Measurements from ENCODE around the gene MCMBP.
A peak's percentile ranks its signal among the peaks of the same experiment; 100 is the strongest.
"Not testable (repeated sequence)": the region's sequence is repeated elsewhere in the genome, so short reads cannot be mapped to it uniquely, and the experiment has no call there.

The MCMBP gene, protein sequence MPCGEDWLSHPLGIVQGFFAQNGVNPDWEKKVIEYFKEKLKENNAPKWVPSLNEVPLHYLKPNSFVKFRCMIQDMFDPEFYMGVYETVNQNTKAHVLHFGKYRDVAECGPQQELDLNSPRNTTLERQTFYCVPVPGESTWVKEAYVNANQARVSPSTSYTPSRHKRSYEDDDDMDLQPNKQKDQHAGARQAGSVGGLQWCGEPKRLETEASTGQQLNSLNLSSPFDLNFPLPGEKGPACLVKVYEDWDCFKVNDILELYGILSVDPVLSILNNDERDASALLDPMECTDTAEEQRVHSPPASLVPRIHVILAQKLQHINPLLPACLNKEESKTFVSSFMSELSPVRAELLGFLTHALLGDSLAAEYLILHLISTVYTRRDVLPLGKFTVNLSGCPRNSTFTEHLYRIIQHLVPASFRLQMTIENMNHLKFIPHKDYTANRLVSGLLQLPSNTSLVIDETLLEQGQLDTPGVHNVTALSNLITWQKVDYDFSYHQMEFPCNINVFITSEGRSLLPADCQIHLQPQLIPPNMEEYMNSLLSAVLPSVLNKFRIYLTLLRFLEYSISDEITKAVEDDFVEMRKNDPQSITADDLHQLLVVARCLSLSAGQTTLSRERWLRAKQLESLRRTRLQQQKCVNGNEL

GRCh38 chr10:119872610-119872859 is at the start of gene MCMBP:
TSS of gene MCMBP (minus strand) at chr10:119872843. CDS start at chr10:119872584, 259 bp downstream.
- no peak for DNase-seq

- no peak for DNase-seq
These were observed 47.2 kb upstream of the MCMBP start for GRCh38 chr10:119919826-119920225.

DNA sequence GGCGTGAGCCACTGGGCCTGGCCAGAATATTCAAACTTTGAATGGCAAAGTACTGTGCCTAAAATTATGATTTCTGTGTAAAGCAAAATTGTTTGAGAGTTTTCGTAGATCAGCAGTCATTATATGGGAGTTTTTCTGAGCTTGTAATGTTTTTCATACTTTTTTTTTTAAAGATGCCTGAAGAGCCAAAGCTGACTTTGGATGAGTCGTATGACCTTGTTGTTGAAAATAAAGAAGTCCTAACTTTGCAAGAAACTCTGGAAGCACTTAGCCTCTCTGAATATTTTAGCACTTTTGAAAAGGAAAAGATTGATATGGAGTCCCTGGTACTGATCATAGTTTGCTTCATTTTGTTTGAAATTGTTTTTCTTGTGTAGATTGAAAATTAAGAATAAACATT is 46.6 kb upstream of the MCMBP start:
- DNase-seq: no peak

DNA sequence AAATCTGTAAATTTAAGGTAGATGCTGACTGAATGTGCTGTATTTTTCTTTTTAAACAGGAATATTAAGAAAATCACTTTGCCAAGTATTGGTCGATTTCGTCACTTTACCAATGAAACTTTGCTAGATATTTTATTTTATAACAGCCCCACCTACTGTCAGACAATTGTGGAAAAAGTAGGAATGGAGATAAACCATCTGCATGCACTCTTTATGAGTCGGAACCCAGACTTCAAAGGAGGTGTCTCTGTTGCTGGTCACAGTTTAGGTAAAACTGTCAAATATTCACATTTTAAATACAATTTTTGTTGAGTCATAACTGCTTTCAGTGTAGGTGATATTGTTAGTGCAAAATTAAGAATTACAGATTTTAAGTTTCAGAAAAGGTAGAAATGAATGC is 45.1 kb upstream of the MCMBP start:
- no peak for DNase-seq

- DNase-seq: no peak
These were observed 38.0 kb upstream of the MCMBP start for GRCh38 chr10:119910689-119911088.

- no peak for DNase-seq
These were observed 35.5 kb upstream of the MCMBP start for GRCh38 chr10:119908166-119908565.

DNA sequence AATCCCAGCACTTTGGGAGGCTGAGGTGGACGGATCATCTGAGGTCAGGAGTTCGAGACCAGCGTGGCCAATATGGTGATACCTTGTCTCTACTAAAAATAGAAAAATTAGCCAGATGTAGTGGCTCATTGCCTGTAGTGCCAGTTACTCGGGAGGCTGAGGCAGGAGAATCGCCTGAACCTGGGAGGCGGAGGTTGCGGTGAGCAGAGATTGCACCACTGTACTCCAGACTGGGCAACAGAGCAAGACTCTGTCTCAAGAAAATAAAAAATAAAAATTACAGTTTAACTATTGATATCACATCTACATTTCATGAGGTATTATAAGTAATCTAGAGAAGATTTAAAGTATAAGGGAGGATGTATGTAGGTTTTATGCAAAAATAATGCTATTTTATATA is 35.1 kb upstream of the MCMBP start:
- not testable (repeated sequence) for DNase-seq

DNA sequence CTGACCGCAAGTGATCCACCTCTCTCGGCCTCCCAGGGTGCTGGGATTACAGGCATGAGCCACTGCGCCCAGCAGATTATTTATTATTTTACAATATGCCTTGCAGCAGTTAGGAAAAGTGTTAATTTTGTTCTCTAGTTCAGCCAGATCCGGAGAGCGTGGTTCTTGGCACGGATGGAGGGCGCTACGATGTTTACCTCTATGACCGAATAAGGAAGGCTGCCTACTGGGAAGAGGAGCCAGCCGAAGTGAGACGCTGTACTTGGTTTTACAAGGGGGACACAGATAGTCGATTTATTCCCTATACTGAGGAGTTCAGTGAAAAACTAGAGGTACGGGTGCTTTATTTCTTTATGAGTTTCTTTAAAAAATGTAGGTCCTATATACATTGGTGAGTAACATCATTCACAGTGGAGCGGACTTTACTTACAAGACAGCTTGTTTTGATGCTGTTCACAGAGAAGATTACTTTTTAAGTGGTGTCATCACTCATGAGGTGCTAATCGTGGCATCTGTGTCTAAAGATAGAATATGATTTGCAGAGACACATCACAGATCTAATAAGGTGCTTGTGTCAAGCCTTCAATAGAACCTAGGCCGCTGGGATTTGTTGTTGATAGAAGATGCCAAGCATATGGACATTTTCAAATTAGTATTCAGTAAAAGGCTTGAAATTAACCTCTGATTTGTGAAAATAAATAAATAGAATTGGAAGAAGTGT is 31.5 kb upstream of the MCMBP start:
- DNase-seq: no peak

DNA sequence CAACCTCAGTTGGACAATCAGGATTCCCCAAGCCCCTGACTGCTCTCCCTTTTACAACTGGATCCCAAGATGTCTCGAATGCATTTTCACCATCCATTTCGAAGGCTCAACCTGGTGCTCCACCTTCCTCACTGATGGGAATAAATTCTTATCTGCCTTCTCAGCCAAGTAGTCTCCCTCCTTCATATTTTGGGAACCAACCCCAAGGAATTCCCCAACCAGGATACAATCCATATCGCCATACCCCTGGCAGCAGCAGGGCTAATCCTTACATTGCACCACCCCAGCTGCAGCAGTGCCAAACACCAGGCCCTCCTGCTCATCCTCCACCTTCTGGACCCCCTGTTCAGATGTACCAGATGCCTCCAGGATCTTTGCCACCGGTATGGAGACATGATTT is 25.9 kb upstream of the MCMBP start:
- DNase-seq: no peak

DNA sequence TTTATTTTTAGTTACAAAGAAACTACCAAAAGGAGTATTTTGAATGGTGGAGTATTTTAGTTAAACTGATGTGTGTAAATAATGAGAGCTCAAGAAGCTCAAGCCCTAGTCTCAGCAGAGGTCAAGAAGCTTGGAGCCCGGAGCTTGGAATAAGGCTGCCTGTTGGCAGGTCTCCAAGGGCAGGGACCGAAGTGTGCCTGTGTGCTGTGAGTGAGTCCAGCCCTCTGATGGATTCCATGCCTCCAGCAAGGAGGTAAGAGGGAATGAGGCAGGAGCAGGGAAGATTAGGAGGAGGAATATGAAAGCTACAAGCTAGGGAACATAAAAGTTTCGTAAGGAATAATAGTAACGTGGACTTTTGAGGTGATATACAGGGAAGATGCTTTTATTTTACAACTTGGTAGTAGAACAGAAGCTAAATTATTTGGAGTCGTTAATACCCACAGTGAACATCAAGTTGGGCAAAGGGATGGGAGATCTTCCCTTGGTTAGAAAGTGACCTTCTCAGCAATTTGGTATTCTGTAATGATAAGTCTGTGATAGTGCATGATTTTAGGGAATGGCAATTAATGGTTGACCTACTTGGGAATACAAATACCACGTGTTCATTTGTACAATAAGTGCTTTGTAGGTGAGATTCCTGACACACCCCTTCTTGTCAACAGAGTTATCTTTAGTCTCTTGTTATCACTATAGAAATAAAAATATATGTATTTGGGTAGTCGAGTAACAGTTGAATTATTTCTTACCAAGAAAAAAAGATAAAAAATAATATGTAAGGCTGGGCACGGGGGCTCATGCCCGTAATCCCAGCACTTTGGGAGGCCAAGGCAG is 24.5 kb upstream of the MCMBP start:
- DNase-seq: no peak

DNA sequence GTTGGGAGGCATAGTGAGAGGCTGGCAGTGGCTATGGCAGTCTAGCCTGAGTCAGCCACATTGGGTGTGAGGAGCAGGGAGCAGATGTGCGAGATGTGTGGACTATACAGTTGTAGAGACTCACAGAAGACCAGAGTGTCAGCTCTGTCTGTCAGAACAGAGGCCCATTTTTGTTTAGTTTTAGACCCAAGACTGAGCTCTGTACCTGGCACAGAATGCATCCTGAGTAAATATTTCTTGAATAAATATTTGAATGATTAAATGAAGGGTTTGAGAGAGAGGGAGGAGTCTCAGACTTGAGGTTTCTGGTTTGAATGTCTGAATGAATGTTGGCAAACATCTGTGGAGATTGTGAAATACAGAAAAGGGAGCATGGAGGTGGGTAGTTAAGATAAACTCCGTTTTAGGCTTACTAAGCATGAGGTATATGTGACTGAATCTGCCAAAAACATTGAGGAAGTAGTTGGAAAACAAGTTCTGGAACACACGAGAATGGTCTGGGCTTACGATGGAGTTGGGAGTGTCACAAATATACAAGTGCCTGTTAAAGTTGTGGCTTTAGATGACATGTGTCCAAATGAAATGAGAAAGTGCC is 23.5 kb upstream of the MCMBP start:
- DNase-seq: no peak

DNA sequence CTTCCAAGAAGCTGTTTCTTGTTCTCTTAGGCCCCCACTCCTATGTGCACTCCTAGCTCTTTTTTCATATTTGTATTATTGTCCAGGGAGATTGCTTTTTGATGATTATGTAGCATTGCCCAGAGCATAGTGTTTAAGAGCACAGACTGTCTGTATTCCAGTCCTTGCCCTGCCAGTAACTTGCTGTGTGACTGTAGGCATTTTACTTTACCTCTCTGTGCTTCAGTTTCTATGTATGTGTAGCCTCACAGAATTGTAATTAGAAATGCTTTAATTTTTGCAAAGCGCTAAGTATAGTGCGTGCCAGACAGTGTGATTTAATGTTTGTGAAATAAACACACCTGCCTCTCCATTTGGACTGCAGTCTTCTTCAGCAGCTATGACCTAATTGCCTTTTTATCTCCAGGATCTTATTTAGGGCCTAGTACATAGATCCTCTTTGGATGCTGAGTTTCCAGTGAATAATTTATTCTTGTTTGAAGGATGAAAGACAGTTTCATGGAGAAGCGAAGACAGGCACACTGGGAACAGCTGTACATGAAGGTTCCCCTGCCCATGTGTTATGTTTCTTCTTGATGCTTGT is 21.3 kb upstream of the MCMBP start:
- no peak for DNase-seq

DNA sequence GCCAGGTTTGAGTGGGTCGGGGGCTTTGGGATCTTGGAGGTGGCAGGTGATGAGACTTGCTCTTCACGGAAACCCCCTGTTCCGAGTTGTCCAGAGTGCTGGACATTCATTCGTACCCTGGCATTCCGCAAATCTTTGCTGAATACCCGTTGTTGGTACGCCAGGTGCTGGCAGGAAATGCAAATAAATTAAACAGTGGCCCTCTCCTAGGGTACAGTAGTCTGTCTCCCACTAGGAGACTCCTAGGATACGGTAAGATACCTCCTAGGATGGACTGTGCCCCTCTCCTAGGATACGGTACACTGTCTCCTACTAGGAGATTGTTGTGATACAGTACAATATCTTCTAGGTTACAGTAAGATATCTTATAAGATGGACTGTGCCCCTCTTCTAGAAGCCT is 20.4 kb upstream of the MCMBP start:
- DNase-seq: no peak

DNA sequence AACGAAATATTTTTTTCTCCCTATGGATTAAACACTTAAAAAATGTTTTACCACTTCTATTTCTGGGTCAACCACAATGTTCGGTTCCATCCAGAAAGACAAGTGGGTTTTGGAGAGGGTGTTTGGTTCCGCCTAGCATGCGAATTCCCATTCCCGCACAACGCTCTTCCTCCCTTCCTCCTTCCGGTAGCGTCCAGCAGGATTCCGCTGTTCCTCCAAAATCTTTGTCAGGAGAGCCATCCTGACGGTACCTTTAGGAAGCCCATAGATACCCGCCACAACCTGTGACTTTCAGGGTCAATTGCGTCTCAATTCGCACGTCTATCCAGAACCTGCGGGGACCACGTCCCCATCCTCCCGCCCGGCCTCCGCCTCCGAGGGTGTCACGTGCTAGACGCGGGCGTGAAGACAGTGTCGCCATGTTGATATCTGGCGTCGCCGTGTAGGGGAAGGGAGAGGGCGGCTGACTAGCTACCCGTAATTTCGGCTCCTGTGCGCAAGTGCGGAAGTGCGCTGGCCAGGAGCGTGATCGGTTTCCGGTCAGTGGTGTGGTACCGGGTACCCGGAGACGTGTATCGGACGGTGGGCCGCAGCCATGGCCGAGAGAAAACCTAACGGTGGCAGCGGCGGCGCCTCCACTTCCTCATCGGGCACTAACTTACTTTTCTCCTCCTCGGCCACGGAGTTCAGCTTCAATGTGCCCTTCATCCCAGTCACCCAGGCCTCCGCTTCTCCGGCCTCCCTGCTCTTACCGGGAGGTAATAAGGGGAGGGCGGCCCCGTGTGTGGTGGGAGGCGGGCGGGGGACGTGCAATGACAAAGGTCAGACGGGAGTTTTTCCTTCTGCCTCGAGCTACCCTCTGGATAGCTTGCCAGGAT is 19.8 kb upstream of the MCMBP start, which contains the start of gene SEC23IP:
Gene SEC23IP, plus strand, starts transcription at position 543 of the 878 bp plus-strand sequence. Its CDS starts 53 bp downstream, at position 596.
- peak; percentile 98 for DNase-seq

DNA sequence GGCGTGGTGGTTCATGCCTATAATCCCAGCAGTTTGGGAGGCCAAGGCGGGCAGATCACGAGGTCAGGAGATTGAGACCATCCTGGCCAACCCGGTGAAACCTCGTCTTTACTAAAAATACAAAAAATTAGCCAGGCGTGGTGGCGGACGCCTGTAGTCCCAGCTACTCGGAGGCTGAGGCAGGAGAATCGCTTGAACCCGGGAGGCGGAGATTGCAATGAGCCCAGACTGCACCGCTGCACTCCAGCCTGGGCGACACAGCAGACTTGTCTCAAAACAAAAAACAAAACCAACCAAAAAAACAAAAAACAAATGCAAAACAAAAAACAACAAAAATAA is 19.2 kb upstream of the MCMBP start:
- not testable (repeated sequence) for DNase-seq

DNA sequence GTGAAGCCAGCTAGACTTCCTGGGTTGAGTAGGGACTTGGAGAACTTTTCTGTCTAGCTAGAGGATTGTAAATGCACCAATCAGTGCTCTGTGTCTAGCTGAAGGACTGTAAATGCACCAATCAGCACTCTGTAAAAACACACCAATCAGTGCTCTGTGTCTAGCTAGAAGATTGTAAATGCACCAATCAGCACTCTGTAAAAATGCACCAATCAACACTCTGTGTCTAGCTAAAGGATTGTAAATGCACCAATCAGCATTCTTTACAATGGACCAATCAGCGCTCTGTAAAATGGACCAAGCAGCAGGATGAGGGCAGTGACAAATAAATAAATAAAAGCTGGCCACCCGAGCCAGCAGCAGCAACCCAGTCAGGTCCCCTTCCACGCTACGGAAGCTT is 17.7 kb upstream of the MCMBP start:
- not testable (repeated sequence) for DNase-seq

DNA sequence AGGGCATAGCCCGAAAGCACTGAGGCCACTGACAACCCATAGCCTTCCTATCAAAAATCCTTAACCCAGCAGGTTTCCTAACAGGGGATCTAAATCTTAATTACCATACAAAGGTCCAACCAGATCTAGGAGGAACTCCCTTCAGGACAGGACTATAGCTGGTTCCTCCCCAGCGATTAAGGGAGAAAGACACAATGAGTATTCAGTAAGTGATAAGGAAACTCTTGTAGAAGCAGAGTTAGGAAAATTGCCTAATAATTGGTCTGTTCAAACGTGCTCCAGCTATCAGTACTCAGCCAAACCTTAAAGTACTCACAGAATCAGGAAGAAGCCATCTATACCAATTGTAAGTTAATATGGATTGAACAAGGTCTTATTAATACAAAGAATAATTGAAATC is 16.6 kb upstream of the MCMBP start:
- DNase-seq: not testable (repeated sequence)

- DNase-seq: not testable (repeated sequence)
These were observed 16.1 kb upstream of the MCMBP start for GRCh38 chr10:119888715-119889114.

DNA sequence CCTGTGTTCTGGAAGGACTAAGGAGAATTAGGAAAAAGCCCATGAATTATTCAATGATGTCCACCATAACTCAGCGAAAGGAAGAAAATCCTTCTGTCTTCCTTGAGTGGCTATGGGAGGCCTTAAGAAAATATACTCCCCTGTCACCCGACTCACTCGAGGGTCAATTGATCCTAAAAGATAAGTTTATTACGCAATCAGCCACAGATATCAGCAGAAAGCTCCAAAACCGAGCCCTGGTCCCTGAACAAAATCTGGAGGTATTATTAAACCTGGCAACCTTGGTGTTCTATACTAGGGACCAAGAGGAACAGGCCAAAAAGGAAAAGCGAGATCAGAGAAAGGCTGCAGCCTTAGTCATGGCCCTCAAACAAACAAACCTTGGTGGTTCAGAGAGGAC is 13.4 kb upstream of the MCMBP start:
- DNase-seq: not testable (repeated sequence)

DNA sequence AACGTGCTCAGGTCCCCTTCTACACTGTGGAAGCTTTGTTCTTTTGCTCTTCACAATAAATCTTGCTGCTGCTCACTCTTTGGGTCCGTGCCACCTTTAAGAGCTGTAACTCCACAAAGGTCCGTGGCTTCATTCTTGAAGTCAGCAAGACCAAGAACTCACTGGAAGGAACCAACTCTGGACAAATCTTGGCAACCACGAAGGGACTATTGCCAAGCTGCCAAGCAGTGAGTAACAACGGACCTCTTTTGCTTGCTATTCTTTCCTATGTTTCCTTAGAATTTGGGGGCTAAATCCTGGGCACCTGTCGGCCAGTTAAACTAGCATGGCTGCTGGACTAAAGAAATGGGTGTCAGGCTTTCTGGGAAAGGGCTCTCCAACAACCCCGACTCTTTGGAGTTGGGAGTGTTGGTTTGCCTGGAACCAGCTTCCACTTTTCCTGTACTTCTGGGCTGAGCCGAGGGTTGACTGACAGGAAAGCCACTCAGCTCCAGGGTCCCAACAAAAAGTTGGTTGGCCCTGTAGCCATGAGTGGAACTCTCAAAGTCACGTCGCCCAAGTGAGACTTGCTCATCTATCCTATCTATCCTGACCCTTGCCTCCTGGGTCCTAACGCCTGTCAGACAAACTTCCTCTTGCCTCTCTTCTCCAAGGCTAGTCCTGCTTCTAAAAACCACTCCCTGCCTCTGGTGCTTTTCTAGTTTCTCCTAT is 11.4 kb upstream of the MCMBP start:
- not testable (repeated sequence) for DNase-seq

GRCh38 chr10:119878524-119878923 is 5.9 kb upstream of the MCMBP start:
- no peak for DNase-seq
